Measurements from ENCODE around the gene MSRB2. TPM values are rescaled to one million over a fixed set of nuclear protein-coding genes. Genes with fewer than 3 reads are reported as not detected.
A peak's percentile ranks its signal among the peaks of the same experiment; 100 is the strongest.

MSRB2 gene
- total RNA-seq, result 10 to 100 TPM; 35.1 to 49.8 (median 48.4) TPM
- long read RNA-seq, donor 1, transcript MSRB2-201 (5 exons, 1,803 nt), result major isoform, 49 of 50 reads
- long read RNA-seq, donor 1, partial matches to known transcripts, result 0 of 50 reads
- long read RNA-seq, donor 1, other reads (novel, unspliced or antisense), result 1 of 50 reads
- long read RNA-seq, donor 2, partial matches to known transcripts, result 1 of 2 reads
- long read RNA-seq, donor 2, other reads (novel, unspliced or antisense), result 0 of 2 reads

- TF ChIP-seq CTCF (IDR thresholded peaks at IDR 0.05), result no peak
- intact Hi-C loops (cut with DNase I, micrococcal nuclease), result no loop called here
- ATAC-seq, result peak; percentile 94
- H3K4me1 ChIP-seq (ENCODE audit: low read depth), result peaks cover 6% of the 10 kb centered on the region
- H3K36me3 ChIP-seq (ENCODE audit: low read depth), result no peaks in the 10 kb centered on the region
- H3K4me3 ChIP-seq, result peak within 1 kb of the TSS; percentile 61
- no peaks in the 10 kb centered on the region for H3K9me3 ChIP-seq
- peak; percentile 92 to 96 (median 95) for DNase-seq
These were observed at the start of gene MSRB2 for GRCh38 chr10:23095404-23095965. Gene MSRB2, plus strand, starts transcription at chr10:23095579. Its CDS starts 30 bp downstream, at chr10:23095609.

DNA sequence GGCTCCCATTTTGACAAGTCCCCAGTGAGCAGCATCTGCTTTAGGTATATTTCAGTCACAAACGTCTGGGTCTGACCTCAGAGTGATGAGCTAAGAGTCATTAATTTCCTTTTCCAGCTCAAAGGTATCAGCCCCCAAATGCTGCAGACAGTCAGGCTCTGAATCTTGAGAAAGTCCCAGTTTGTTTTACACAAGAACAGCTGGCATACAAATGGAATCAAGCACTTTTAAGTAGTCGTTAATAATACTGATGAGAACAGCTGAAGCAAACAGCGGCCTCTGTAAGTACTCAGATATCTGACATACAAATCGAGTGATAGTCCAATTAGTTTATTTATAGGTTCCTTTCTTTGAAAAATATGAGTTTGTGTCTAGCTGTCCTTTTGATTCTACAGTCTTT, 49.4 kb upstream of the MSRB2 start:
- H3K9me3 ChIP-seq, result no peaks in the 10 kb centered on the region
- TF ChIP-seq CTCF (IDR thresholded peaks at IDR 0.05), result no peak
- H3K4me1 ChIP-seq (ENCODE audit: low read depth), result no peaks in the 10 kb centered on the region
- DNase-seq (no peak), ATAC-seq (no peak)
- intact Hi-C loops (cut with DNase I, micrococcal nuclease), result no loop called here
- H3K4me3 ChIP-seq, result no peak overlapping the region
- no peaks in the 10 kb centered on the region for H3K36me3 ChIP-seq (ENCODE audit: low read depth)

DNA sequence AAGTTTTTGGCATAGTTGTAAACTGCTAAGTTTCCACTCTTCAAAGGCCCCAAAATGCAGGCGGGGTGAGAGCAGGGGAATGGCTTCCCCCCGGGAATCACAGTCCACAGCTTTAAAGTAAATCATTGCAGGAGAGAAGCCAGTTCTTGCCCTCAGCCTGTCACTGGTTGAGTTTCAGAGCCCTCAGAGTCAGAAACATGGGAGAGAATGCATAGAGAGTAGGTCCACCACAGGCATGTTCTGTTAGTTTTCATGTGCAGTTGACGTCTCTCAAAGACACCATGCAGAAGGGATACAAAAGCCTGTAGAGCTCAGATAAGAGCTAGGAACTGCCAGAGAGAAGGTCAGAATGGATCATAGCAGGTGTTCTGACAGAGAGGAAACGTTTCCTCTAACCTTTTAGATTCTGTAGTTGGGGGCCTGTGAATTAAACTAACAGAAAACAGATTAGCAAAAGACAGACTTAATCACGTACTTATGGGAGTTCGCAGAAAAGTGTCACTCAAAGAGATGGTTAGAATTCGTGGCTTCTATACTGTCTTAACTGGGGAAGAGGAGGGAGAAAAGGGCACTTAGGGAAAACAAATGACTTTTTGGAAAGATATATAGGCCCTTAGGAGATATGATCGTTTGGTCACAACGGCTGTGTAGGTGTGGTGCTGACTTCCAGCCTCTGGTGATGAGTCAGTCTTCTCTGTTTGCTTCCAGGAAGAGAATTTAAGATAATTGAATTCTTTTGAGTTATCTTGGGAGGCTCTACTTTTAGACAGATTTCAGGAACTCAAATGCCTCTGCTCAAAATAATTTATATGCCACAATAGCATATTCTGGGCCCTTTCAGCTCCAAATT, 48.0 kb upstream of the MSRB2 start:
- TF ChIP-seq CTCF (IDR thresholded peaks at IDR 0.05), result no peak
- Histone ChIP-seq H3K9me3 (no peaks in the 10 kb centered on the region), H3K36me3 (ENCODE audit: low read depth) (no peaks in the 10 kb centered on the region), H3K4me1 (ENCODE audit: low read depth) (no peaks in the 10 kb centered on the region), H3K4me3 (no peak overlapping the region)
- intact Hi-C loops (cut with DNase I, micrococcal nuclease), result no loop called here
- ATAC-seq (no peak), DNase-seq (no peak)

- Histone ChIP-seq H3K9me3 (no peaks in the 10 kb centered on the region), H3K36me3 (ENCODE audit: low read depth) (no peaks in the 10 kb centered on the region), H3K4me1 (ENCODE audit: low read depth) (no peaks in the 10 kb centered on the region), H3K4me3 (no peak overlapping the region)
- no peak for ATAC-seq
- DNase-seq, result no peak
- intact Hi-C loops (cut with DNase I, micrococcal nuclease), result no loop called here
- no peak for TF ChIP-seq CTCF (IDR thresholded peaks at IDR 0.05)
These were observed 47.2 kb upstream of the MSRB2 start for GRCh38 chr10:23048191-23048590.

GRCh38 chr10:23051278-23051677, 44.1 kb upstream of the MSRB2 start:
- Histone ChIP-seq H3K9me3 (no peaks in the 10 kb centered on the region), H3K36me3 (ENCODE audit: low read depth) (no peaks in the 10 kb centered on the region), H3K4me1 (ENCODE audit: low read depth) (no peaks in the 10 kb centered on the region), H3K4me3 (no peak overlapping the region)
- intact Hi-C loops (cut with DNase I, micrococcal nuclease), result no loop called here
- no peak for TF ChIP-seq CTCF (IDR thresholded peaks at IDR 0.05)
- ATAC-seq (no peak), DNase-seq (no peak)
